Osteoblast (primary cell): ENCODE measurements around the gene POLRMT. TPM values are rescaled to one million over a fixed set of nuclear protein-coding genes. Genes with fewer than 3 reads are reported as not detected.

ENCODE experiments used
- DNase-seq: peaks from one replicate; pipeline ENCODE4 v3.0.0; 2011; ENCODE audit warnings: low spot score, mixed read lengths; ENCODE audit not compliant: insufficient read length; ENCODE audit errors: missing footprints
- H2AFZ ChIP-seq: 2 replicates; pipeline ENCODE4 v1.6.0; 2011; ENCODE audit warnings: mild to moderate bottlenecking, low read length
- H3K27ac ChIP-seq: 2 replicates; pipeline ENCODE4 v1.5.1; 2011; ENCODE audit warnings: mild to moderate bottlenecking, low read depth, low read length, moderate library complexity
- H3K27me3 ChIP-seq: 2 replicates; pipeline ENCODE4 v1.6.0; 2012; ENCODE audit warnings: mild to moderate bottlenecking, control low read depth, inconsistent platforms, low read length, moderate library complexity; ENCODE audit not compliant: insufficient read depth
- H3K36me3 ChIP-seq: 2 replicates; pipeline ENCODE4 v1.5.1; 2011; ENCODE audit warnings: mild to moderate bottlenecking, low read length, control low read depth, moderate library complexity; ENCODE audit not compliant: insufficient read depth
- H3K4me1 ChIP-seq: 2 replicates; pipeline ENCODE4 v1.5.1; 2011; ENCODE audit warnings: mild to moderate bottlenecking, low read length, control low read depth, moderate library complexity; ENCODE audit not compliant: insufficient read depth
- H3K4me2 ChIP-seq: 2 replicates; pipeline ENCODE4 v1.6.0; 2011; ENCODE audit warnings: mild to moderate bottlenecking, low read length; ENCODE audit not compliant: insufficient read depth
- H3K4me3 ChIP-seq: fragments of 200-600 bp; sonication (generic); 3 replicates; pipeline ENCODE4 v1.5.1; 2012; ENCODE audit warnings: mild to moderate bottlenecking, low read length, inconsistent platforms; ENCODE audit not compliant: insufficient read depth
- H3K79me2 ChIP-seq: 2 replicates; pipeline ENCODE4 v1.6.0; 2012; ENCODE audit warnings: mild to moderate bottlenecking, low read length, control low read depth, inconsistent platforms; ENCODE audit not compliant: insufficient read depth
- H3K9me3 ChIP-seq: 2 replicates; pipeline ENCODE4 v1.5.1; 2011; ENCODE audit warnings: low read depth, low read length, control low read depth
- H4K20me1 ChIP-seq: 2 replicates; pipeline ENCODE4 v1.6.0; 2012; ENCODE audit warnings: mild to moderate bottlenecking, low read length, control low read depth; ENCODE audit not compliant: insufficient read depth
- CTCF ChIP-seq: IDR thresholded peaks from 2 replicates; pipeline ENCODE4 v1.5.1; 2011; ENCODE audit warnings: mild to moderate bottlenecking, low read depth, low read length, moderate library complexity; ENCODE audit errors: extremely low read depth
- total RNA-seq: library from RNA; depleted of rRNA; stranded (reverse); fragments of >200 nt; gene quantifications from 2 replicates; pipeline ENCODE4 v1.2.3, GENCODE V29; 2012

The POLRMT gene
- total RNA-seq, 1 donor: 16.6 TPM

- peaks cover 16% of the 10 kb centered on the region for H4K20me1 ChIP-seq
- H3K4me2 ChIP-seq: no peak overlapping the region
- DNase-seq: peak; percentile 79
- H3K9me3 ChIP-seq: no peaks in the 10 kb centered on the region
- no peak for TF ChIP-seq CTCF
- no peaks in the 10 kb centered on the region for H3K4me1 ChIP-seq
- peaks cover 20% of the 10 kb centered on the region for H3K36me3 ChIP-seq
- H3K27ac ChIP-seq: no peak overlapping the region
- no peak overlapping the region for H3K4me3 ChIP-seq
- H3K79me2 ChIP-seq: peaks cover 27% of the 10 kb centered on the region
- H3K27me3 ChIP-seq: no peaks in the 10 kb centered on the region
- no peak overlapping the region for H2AFZ ChIP-seq
These were observed 15.0 kb upstream of the POLRMT start for GRCh38 chr19:648305-648704.

DNA sequence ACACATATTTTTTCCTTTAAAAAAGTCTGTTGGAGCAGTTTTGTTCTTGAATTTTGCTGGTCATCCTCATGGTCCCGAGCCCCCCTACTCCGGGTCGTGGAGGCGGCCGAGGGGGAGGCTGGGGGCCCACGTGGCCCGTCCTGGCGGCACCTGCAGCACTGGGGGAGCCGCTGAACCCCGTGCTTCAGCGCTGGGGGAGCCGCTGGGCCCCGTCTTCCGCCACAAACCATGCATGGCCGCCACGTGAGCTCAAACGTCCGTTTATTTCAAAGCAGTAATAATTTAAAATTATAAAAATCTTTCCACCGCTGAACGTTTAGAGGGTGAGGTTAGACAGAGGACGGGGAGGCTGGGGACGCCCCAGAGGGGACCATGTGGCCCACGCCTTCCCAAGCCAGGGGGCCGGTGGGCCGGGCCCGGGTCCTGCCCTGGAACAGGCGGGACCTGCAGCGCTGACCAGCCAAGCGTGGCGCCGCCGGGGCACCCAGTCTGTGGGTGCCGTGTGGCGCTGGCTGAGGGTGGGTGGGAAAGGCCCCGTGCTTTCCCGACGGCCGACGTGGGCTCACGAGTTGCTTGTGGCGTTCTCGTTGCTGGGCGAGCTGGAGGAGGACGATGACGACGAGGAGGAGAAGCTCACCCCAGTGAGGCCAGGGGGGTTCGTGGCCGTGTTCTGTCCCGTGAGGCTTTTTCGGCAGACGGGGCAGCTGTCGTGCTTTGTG is 14.4 kb upstream of the POLRMT start:
- Histone ChIP-seq H3K4me3 (no peak overlapping the region), H3K27ac (no peak overlapping the region), H3K4me1 (no peaks in the 10 kb centered on the region), H3K9me3 (no peaks in the 10 kb centered on the region), H4K20me1 (peaks cover 10% of the 10 kb centered on the region), H3K36me3 (peaks cover 20% of the 10 kb centered on the region), H3K27me3 (no peaks in the 10 kb centered on the region), H3K79me2 (peaks cover 22% of the 10 kb centered on the region), H2AFZ (no peak overlapping the region), H3K4me2 (no peak overlapping the region)
- no peak for TF ChIP-seq CTCF
- DNase-seq: peak; percentile 51

GRCh38 chr19:646779-647565 is 13.6 kb upstream of the POLRMT start:
- no peak overlapping the region for H3K27ac ChIP-seq
- no peaks in the 10 kb centered on the region for H3K9me3 ChIP-seq
- no peak for TF ChIP-seq CTCF
- peaks cover 2% of the 10 kb centered on the region for H4K20me1 ChIP-seq
- peaks cover 14% of the 10 kb centered on the region for H3K79me2 ChIP-seq
- DNase-seq: peak; percentile 88
- H2AFZ ChIP-seq: no peak overlapping the region
- H3K4me2 ChIP-seq: no peak overlapping the region
- no peak overlapping the region for H3K4me3 ChIP-seq
- peaks cover 20% of the 10 kb centered on the region for H3K36me3 ChIP-seq
- H3K4me1 ChIP-seq: no peaks in the 10 kb centered on the region
- H3K27me3 ChIP-seq: no peaks in the 10 kb centered on the region
